HG02759 (cell line): Measurements from ENCODE around the gene CSTF3.
"Not testable (repeated sequence)": the region's sequence is repeated elsewhere in the genome, so short reads cannot be mapped to it uniquely, and the experiment has no call there.

ENCODE experiments used
- ATAC-seq: cut with Tn5 transposase; IDR thresholded peaks from one replicate; pipeline ENCODE4 v1.9.1; 2021; ENCODE audit warnings: mild to moderate bottlenecking, moderate library complexity; ENCODE audit not compliant: unreplicated experiment

The CSTF3 gene

DNA sequence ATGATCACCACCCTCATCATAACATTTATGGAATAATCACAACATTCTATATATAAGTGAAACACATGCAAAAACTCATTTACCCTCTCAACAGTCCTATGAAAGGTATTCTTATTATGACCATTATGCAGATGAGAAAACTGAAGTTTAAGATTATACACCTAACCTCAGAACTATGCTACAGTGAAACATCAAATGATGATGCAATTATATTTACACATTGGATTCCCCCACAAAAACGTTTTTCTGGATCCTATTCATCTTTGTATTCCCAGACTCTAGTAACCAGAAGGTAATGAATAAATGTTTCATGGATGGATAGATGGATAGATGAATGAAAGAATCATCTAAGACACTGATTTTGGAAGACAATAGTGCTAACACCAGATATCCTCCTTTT is 67.1 kb downstream of the CSTF3 start:
- ATAC-seq: no peak

- ATAC-seq: peak; percentile 45
Observed at GRCh38 chr11:33089776-33090175, 71.5 kb downstream of the CSTF3 start.

DNA sequence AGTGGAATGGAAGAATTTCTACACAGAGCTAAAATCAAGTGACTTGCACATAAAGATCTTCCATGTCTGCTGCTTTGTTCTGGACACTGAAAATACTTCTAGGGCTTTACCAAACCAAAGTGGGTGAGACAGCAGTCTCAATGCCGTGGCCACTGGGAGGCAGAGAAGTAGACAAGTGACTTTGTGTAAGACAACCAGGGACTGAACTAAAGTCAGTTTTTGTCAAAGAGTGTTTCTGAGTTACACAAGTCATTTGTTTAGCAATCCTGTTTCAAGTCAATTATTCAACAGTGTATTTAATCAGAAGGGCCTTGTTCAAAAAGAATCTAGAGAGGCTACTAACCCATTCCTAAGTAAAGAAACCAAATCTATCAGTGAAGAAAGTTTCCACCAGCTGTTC is 75.3 kb downstream of the CSTF3 start:
- ATAC-seq: no peak

DNA sequence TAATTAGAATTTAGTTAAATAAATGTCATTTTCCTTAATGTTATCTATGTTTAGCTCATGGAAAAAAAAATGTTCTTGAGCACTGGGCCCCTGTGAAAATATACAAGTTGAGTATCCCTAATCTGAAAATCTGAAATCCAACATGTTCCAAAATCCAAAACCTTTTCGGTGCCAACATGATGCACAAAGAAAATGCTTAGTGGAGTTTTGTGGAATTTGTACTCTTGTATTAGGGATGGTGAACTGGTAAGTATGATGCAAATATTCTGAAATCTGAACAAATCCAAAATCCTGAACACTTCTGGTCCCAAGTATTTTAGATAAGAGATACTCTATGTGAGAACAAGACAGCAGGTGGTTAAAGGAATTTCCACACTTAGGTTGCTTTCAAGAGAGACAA is 77.4 kb downstream of the CSTF3 start:
- ATAC-seq: no peak

GRCh38 chr11:33072465-33072864 is 88.8 kb downstream of the CSTF3 start:
- no peak for ATAC-seq

DNA sequence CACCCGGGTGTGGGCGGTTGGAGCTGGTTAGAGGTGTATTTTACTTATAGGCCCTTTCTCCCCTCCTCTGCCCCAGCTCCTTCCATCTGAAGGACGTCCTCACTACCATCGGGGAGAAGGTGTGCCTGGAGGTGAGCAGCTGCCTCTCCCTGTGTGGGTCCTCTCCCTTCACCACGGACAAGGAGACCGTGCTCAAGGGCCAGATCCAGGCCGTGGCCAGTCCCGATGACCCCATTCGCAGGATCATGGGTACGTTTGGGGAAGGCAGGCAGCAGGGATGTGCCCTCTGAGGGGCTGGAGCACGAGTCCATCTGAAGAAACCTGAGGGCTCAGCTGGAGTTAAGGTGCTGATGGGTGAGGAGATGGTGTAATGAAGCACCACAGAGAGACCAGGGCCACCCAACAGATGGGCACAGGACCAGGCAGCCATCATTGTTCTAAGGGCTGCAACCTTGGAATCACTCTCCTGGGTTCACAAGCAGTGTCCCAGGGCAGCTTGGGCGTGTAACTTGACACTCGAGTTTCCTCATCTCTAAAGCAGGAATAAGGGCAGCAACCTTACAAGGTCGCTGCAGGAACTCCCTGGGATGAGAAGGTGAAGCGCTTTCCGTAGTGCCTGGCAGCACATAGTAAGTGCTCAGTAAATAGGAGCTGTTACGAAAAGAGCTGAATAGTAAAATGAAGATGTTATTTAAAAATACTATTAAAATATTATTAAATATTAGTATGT is 92.5 kb downstream of the CSTF3 start:
- ATAC-seq: no peak

DNA sequence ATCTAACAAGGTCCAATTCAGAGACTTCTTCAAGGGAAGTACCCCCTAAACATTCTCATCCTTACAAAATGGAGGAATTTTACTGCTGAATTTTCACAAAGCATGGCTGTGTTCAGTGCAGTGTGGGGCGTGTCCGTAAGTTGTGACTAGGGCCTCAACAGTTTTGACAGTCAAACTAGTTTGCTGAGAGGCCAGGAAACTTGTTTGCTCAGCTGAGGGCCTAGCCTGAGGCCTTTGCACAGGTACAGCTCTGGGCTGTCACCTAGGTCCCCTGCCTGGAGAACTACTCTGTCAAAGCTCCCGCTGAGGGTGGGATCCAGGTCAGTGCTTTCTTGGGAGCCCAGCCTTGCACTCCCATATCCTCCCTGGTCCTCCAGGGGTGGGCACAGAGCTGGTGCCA is 94.0 kb downstream of the CSTF3 start:
- ATAC-seq: no peak

DNA sequence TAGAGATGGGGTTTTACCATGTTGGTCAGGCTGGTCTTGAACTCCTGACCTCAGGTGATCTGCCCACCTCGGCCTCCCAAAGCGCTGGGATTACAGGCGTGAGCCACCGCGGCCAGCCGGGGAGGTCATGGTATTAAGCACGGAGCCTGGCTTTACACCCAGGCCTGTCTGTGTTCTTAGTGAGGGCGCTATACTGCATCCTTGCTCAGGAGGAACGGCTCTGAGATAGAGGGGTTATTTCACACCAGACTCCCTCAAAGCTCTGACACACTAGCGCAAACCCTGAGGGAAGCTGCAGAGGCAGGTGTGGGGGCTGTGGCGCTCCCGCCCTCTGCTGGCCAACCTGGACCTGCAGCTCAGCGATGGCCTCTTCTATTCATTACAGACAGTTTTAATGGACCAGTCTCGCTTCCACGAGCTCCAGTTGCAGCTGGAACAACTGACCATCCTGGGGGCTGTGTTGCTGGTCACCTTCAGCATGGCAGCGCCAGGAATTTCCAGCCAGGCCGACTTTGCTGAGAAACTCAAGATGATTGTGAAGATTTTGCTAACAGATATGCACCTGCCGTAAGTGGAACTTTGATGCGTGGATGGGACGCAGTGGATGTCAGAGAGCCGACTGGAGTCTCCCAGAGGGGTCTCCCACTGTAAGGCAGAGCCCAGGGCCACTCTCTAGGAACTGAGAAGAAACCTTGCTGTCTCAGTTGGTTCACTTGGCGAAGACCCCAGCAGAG is 95.7 kb downstream of the CSTF3 start:
- peak; percentile 61 for ATAC-seq

- ATAC-seq: no peak
Observed at GRCh38 chr11:33064866-33065265, 96.4 kb downstream of the CSTF3 start.

GRCh38 chr11:33064033-33064825 is 97.1 kb downstream of the CSTF3 start:
- ATAC-seq: no peak

GRCh38 chr11:33063326-33063881 is 97.9 kb downstream of the CSTF3 start:
- ATAC-seq: peak; percentile 59

DNA sequence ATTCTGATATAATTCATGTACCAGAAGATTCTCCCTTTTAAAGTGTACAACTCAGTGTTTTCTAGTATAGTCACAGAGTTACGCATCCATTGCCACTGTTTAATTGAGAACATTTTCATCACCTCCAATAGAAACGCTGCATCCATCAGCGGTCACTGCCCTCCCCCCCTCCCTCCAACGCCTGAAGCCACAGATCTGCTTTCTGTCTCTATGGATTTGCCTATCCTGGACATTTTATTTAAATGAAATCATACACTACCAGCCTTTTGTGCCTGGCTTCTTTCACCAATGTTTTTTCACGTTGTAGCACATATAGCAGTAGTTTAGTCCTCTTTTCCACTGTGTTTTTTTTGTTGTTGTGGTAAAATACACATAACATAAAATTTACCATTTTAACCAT is 99.1 kb downstream of the CSTF3 start:
- ATAC-seq: no peak

DNA sequence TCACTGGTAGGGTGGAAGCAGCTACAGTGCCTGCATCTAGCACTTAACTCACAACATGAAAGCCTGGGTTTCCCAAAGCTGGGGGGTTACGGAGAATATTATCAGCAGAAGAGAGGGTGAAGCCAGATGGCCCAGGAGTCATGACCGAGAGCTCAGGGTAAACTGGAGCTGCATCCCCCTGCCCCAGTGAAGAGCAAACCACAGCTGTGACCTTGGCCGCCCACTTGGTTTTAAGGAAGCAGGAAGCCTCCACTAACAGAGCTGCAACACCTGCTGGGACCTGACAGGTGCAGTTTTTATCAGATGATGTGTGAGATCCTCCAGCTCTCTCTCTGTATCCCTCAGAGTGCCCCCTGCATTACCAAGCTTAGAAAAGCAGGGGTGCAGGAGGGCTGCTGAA is 101.0 kb downstream of the CSTF3 start:
- ATAC-seq: no peak

DNA sequence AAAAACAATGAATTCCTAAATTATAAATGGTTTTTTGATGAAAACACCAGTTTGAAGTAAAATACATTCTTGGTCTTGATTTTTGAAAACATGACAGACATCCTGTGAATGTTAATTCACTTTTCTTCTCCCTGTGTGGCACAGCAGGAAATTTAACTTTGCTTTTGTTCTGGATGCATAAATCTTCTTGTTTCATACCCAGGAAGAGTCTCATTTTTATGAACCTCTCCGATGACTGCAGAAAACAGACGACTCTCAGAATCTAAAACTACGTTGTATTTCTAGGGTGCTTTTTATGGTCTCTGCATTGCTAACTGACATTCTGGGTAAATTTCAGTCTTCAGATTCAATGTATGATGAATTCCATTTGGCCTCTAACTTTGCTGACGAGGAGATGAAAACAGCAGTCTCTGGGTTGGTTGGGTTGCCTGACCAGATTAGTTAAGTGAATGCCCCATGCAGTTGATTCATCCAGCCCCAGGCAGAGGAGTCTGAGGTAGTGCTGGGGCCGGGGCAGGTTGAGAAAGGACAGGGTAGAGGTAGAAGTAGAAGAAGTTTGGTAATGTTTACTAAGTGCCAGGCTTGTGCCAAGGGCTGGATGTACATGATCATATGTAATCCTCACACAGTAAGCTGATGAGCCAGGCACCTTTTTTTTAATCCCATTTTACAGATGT is 101.8 kb downstream of the CSTF3 start:
- no peak for ATAC-seq

GRCh38 chr11:33057284-33057683 is 104.0 kb downstream of the CSTF3 start:
- no peak for ATAC-seq

GRCh38 chr11:33055375-33055774 is 105.9 kb downstream of the CSTF3 start:
- ATAC-seq: no peak

GRCh38 chr11:33052231-33052630 is 109.0 kb downstream of the CSTF3 start:
- no peak for ATAC-seq

DNA sequence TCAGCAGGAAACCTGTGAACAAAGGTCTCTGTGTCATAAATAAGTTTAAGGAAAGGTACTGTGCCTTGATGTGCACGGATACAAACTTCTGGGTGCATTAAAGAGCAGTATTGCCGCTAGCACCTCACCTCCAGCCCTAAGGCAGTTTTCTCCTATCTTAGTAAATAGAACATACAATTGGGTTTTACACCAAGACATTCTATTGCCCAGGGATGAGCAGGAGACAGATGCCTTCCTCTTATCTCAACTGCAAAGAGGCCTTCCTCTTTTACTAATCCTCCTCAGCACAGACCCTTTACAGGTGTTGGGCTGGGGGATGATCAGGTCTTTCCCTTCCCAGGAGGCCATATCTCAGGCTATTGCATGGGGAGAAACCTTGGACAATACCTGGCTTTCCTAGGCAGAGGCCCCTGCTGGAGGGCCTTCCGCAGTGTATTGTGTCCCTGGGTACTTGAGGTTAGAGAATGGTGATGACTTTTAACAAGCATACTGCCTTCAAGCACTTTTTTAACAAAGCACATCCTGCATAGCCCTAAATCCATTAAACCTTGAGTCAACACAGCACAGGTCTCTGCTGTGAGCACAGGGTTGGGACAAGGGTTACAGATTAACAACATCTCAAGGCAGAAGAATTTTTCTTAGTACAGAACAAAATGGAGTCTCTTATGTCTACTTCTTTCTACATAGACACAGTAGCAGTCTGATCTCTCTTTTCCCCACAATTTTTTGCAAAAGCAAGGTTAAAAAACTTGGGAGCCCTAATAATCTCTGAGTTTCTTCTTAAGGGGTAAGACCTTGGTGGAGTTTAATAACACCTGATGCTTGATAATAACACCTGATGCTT is 111.5 kb downstream of the CSTF3 start:
- not testable (repeated sequence) for ATAC-seq

DNA sequence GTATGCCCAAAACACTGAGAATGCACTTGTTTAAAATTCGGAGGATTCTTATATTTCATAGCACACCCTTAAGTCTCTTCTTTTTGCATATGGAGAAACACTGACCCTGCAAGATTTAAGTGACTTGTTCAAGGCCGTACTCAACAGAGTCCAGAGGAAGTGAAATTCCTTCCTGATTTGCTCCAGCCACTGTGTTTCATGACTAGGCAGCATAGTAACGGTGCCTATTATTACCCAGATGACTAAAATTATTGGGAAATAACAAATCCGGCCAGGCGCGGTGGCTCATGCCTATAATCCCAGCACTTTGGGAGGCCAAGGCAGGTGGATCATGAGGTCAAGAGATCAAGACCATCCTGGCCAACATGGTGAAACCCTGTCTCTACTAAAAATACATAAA is 112.6 kb downstream of the CSTF3 start:
- not testable (repeated sequence) for ATAC-seq
